HEK293 (cell line): ENCODE results near the gene APRT.

Experiments used
- CTCF ChIP-seq: fragments of 450-650 bp; formaldehyde crosslinking; IDR thresholded peaks from 2 replicates; pipeline ENCODE4 v1.5.1; 2016; ENCODE audit warnings: missing biosample characterization, missing genetic modification characterization
- INSM2 ChIP-seq: fragments of 450-650 bp; formaldehyde crosslinking; IDR thresholded peaks from 2 replicates; pipeline ENCODE4 v1.5.1; 2016; ENCODE audit warnings: missing biosample characterization, missing genetic modification characterization
- KLF17 ChIP-seq: fragments of 450-650 bp; formaldehyde crosslinking; IDR thresholded peaks from 2 replicates; pipeline ENCODE4 v1.5.1; 2016; ENCODE audit warnings: missing biosample characterization, missing genetic modification characterization
- KLF8 ChIP-seq: fragments of 450-650 bp; formaldehyde crosslinking; IDR thresholded peaks from 2 replicates; pipeline ENCODE4 v1.5.1; 2016; ENCODE audit warnings: missing biosample characterization, missing genetic modification characterization
- KLF9 ChIP-seq: fragments of 450-650 bp; formaldehyde crosslinking; IDR thresholded peaks from 2 replicates; pipeline ENCODE4 v1.5.1; 2016; ENCODE audit warnings: missing biosample characterization, missing genetic modification characterization, low read depth
- MYNN ChIP-seq: fragments of 450-650 bp; formaldehyde crosslinking; IDR thresholded peaks from 2 replicates; pipeline ENCODE4 v1.5.1; 2016; ENCODE audit warnings: missing biosample characterization, missing genetic modification characterization, borderline replicate concordance
- PATZ1 ChIP-seq: fragments of 450-650 bp; formaldehyde crosslinking; IDR thresholded peaks from 2 replicates; pipeline ENCODE4 v1.5.1; 2016; ENCODE audit warnings: missing biosample characterization, missing genetic modification characterization
- PRDM1 ChIP-seq: fragments of 450-650 bp; formaldehyde crosslinking; IDR thresholded peaks from 2 replicates; pipeline ENCODE4; 2016; ENCODE audit warnings: missing biosample characterization, missing genetic modification characterization
- SCRT1 ChIP-seq: fragments of 450-650 bp; formaldehyde crosslinking; IDR thresholded peaks from 2 replicates; pipeline ENCODE4 v1.5.1; 2016; ENCODE audit warnings: missing biosample characterization, missing genetic modification characterization, borderline replicate concordance
- TCF7L2 ChIP-seq: IDR thresholded peaks from 2 replicates; pipeline ENCODE4 v1.6.1; 2011; ENCODE audit warnings: low read depth, mild to moderate bottlenecking, inconsistent platforms, low read length, moderate library complexity, borderline replicate concordance
- TSHZ1 ChIP-seq: fragments of 450-650 bp; formaldehyde crosslinking; IDR thresholded peaks from 2 replicates; pipeline ENCODE4 v1.5.1; 2016; ENCODE audit warnings: missing biosample characterization, missing genetic modification characterization, borderline replicate concordance
- ZBTB21 ChIP-seq: fragments of 450-650 bp; formaldehyde crosslinking; IDR thresholded peaks from 2 replicates; pipeline ENCODE4 v1.5.1; 2017; ENCODE audit warnings: missing biosample characterization, missing genetic modification characterization
- ZBTB44 ChIP-seq: fragments of 450-650 bp; IDR thresholded peaks from 2 replicates; pipeline ENCODE4 v1.5.1; 2018; ENCODE audit warnings: missing biosample characterization, mild to moderate bottlenecking, missing genetic modification characterization
- ZEB2 ChIP-seq: fragments of 450-650 bp; formaldehyde crosslinking; IDR thresholded peaks from 2 replicates; pipeline ENCODE4 v1.5.1; 2016; ENCODE audit warnings: missing biosample characterization, missing genetic modification characterization
- ZNF184 ChIP-seq: fragments of 450-650 bp; IDR thresholded peaks from 2 replicates; pipeline ENCODE4 v1.5.1; 2018; ENCODE audit warnings: missing biosample characterization, mild to moderate bottlenecking, missing genetic modification characterization
- ZNF473 ChIP-seq: fragments of 450-650 bp; formaldehyde crosslinking; IDR thresholded peaks from 2 replicates; pipeline ENCODE4 v1.5.1; 2017; ENCODE audit warnings: missing biosample characterization, missing genetic modification characterization
- ZNF558 ChIP-seq: fragments of 450-650 bp; formaldehyde crosslinking; IDR thresholded peaks from 2 replicates; pipeline ENCODE4 v1.5.1; 2016; ENCODE audit warnings: missing biosample characterization, missing genetic modification characterization
- ZNF560 ChIP-seq: fragments of 450-650 bp; formaldehyde crosslinking; IDR thresholded peaks from 2 replicates; pipeline ENCODE4 v1.5.1; 2017; ENCODE audit warnings: missing biosample characterization, missing genetic modification characterization, borderline replicate concordance
- ZNF624 ChIP-seq: fragments of 450-650 bp; formaldehyde crosslinking; IDR thresholded peaks from 2 replicates; pipeline ENCODE4 v1.5.1; 2017; ENCODE audit warnings: missing biosample characterization, missing genetic modification characterization
- ZNF629 ChIP-seq: fragments of 450-650 bp; formaldehyde crosslinking; IDR thresholded peaks from 2 replicates; pipeline ENCODE4 v1.5.1; 2017; ENCODE audit warnings: missing biosample characterization, missing genetic modification characterization
- ZNF654 ChIP-seq: fragments of 450-650 bp; formaldehyde crosslinking; IDR thresholded peaks from 2 replicates; pipeline ENCODE4 v1.5.1; 2016; ENCODE audit warnings: low read depth, missing biosample characterization, missing genetic modification characterization
- ZNF692 ChIP-seq: fragments of 450-650 bp; formaldehyde crosslinking; IDR thresholded peaks from 2 replicates; pipeline ENCODE4 v1.5.1; 2016; ENCODE audit warnings: missing biosample characterization, missing genetic modification characterization
- ZNF776 ChIP-seq: fragments of 450-650 bp; formaldehyde crosslinking; IDR thresholded peaks from 2 replicates; pipeline ENCODE4 v1.5.0; 2017; ENCODE audit warnings: missing biosample characterization, missing genetic modification characterization, borderline replicate concordance

Gene APRT

GRCh38 chr16:88810912-88811768 lies 588 bp downstream of the APRT start (continued):
- TF ChIP-seq ZNF184 = no peak
- TF ChIP-seq ZNF629 = no peak
- no peak for TF ChIP-seq MYNN (tag by site-specific recombination)
- peak; percentile 25; the same call in 1 of the 2 replicates for TF ChIP-seq CTCF (tag by site-specific recombination)
- TF ChIP-seq ZNF473 (tag by site-specific recombination) = no peak
- TF ChIP-seq TSHZ1 (tag by site-specific recombination) = no peak
- no peak for TF ChIP-seq PRDM1 (tag by site-specific recombination)
- TF ChIP-seq SCRT1 (tag by site-specific recombination) = no peak
- peak; percentile 42; the same call in 1 of the 2 replicates for TF ChIP-seq KLF17 (tag by site-specific recombination)
- no peak for TF ChIP-seq ZBTB44 (tag by site-specific recombination)
- no peak for TF ChIP-seq ZNF560 (tag by site-specific recombination)
- TF ChIP-seq ZNF558 (tag by site-specific recombination) = no peak
- 0 out of 2 replicates have a peak, but pooled peaks have one; percentile 2 for TF ChIP-seq KLF9 (tag by site-specific recombination)
- TF ChIP-seq ZNF654 (tag by site-specific recombination) = no peak
- TF ChIP-seq PATZ1 = peak; percentile 91
- no peak for TF ChIP-seq ZBTB21
- no peak for TF ChIP-seq KLF8
- 0 out of 2 replicates have a peak, but pooled peaks have one; percentile 9 for TF ChIP-seq INSM2 (tag by site-specific recombination)
- no peak for TF ChIP-seq TCF7L2
- TF ChIP-seq ZNF776 (tag by site-specific recombination) = no peak
- peak; percentile 47 for TF ChIP-seq ZEB2 (tag by site-specific recombination)
- no peak for TF ChIP-seq ZNF624 (tag by site-specific recombination)
- peak; percentile 35; the same call in 1 of the 2 replicates for TF ChIP-seq ZNF692 (tag by site-specific recombination)
